ENCODE measurements around the gene EIF4E2.

The EIF4E2 gene

GRCh38 chr2:232522623-232523401 is 27.7 kb upstream of the EIF4E2 start:
- no peak overlapping the region for H3K4me3 ChIP-seq (ENCODE audit: extremely low read depth, insufficient read depth, low read length, poor library complexity, severe bottlenecking)

DNA sequence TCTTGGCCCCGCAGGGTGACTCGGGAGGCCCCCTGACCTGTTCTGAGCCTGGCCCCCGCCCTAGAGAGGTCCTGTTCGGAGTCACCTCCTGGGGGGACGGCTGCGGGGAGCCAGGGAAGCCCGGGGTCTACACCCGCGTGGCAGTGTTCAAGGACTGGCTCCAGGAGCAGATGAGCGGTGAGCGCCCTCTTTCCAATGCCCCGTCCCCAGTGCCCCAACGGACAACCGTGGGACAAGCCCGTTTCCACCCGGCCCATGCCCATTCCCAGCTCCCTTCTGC is 27.1 kb upstream of the EIF4E2 start:
- no peak overlapping the region for H3K27ac ChIP-seq (ENCODE audit: low read depth, low read length, severe bottlenecking)
- WGBS, 2 experiments (ENCODE audit: insufficient coverage in 2 of 2): 11 to 24% methylated on average over 16 of the region's 16 CpGs
- peaks cover 6% of the 10 kb centered on the region for H3K4me1 ChIP-seq (ENCODE audit: control insufficient read depth, insufficient read depth, low read length, poor library complexity, severe bottlenecking)
- no peaks in the 10 kb centered on the region for H3K9me3 ChIP-seq (ENCODE audit: control insufficient read depth, low read length)
- H3K36me3 ChIP-seq (ENCODE audit: control insufficient read depth, insufficient read depth, low read length): no peaks in the 10 kb centered on the region
- peak overlapping the region; percentile 33 for H3K4me3 ChIP-seq (ENCODE audit: extremely low read depth, insufficient read depth, low read length, poor library complexity, severe bottlenecking)

More at GRCh38 chr2:232522623-232523401, 27.7 kb upstream of the EIF4E2 start:
- Histone ChIP-seq H3K4me1 (ENCODE audit: control insufficient read depth, insufficient read depth, low read length, poor library complexity, severe bottlenecking) (peaks cover 6% of the 10 kb centered on the region), H3K36me3 (ENCODE audit: control insufficient read depth, insufficient read depth, low read length) (no peaks in the 10 kb centered on the region), H3K27ac (ENCODE audit: low read depth, low read length, severe bottlenecking) (no peak overlapping the region), H3K9me3 (ENCODE audit: control insufficient read depth, low read length) (no peaks in the 10 kb centered on the region)
- WGBS, 2 experiments (ENCODE audit: insufficient coverage in 2 of 2): 33 to 37% methylated on average over 18 to 27 of the region's 46 CpGs

DNA sequence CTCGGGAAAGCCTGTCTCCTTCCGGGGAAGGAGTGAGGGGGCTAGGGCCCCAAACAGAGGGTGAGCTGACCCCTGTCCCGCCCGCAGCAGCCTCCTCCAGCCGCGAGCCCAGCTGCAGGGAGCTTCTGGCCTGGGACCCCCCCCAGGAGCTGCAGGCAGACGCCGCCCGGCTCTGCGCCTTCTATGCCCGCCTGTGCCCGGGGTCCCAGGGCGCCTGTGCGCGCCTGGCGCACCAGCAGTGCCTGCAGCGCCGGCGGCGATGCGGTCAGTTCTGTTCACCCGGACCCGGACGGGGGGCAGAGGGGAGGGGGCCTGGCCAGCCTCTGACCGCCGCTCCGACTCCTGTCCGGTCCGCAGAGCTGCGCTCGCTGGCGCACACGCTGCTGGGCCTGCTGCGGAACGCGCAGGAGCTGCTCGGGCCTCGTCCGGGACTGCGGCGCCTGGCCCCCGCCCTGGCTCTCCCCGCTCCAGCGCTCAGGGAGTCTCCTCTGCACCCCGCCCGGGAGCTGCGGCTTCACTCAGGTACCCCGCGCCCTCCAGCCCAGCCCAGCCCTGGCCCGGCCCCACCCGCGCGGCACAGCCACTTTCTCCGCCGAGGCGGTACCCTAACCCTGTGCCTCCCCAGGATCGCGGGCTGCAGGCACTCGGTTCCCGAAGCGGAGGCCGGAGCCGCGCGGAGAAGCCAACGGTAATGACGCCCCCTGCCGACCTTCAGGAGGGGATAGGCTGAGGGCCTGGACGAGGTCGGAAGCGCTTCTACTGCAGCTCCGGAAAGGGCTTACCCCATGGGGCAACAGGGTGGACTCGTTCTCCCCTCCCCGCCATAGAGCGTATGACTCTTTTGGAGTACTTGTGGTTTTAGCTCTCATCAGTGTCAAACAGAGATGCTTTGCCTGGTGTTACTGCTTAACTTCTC is 26.5 kb upstream of the EIF4E2 start:
- H3K4me3 ChIP-seq (ENCODE audit: extremely low read depth, insufficient read depth, low read length, poor library complexity, severe bottlenecking): peak overlapping the region; percentile 33
- no peaks in the 10 kb centered on the region for H3K9me3 ChIP-seq (ENCODE audit: control insufficient read depth, low read length)
- WGBS, 2 experiments (ENCODE audit: insufficient coverage in 2 of 2): 1 to 3% methylated on average over 72 to 74 of the region's 75 CpGs
- H3K27ac ChIP-seq (ENCODE audit: low read depth, low read length, severe bottlenecking): no peak overlapping the region
- no peaks in the 10 kb centered on the region for H3K36me3 ChIP-seq (ENCODE audit: control insufficient read depth, insufficient read depth, low read length)
- H3K4me1 ChIP-seq (ENCODE audit: control insufficient read depth, insufficient read depth, low read length, poor library complexity, severe bottlenecking): peaks cover 6% of the 10 kb centered on the region

DNA sequence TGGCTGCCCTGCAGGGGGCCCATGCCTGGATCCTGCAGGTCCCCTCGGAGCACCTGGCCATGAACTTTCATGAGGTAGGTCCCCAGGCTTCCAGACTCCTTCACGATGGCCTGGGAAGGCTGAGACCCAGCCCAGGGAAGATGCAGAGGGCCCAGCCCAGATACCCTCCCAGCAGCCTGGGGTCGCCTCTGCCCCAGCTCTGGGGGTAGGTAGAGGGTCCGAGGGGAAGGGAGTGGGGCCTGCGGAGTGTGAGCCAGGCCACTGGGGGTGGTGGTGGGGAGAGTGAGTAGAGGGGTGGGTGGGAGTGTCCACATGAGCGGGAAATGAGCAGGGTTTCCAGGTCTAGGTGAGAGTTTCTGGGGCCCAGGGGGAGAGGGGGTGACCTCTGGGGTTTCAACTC is 25.7 kb upstream of the EIF4E2 start:
- H3K27ac ChIP-seq (ENCODE audit: low read depth, low read length, severe bottlenecking): no peak overlapping the region
- WGBS, 2 experiments (ENCODE audit: insufficient coverage in 2 of 2): 20 to 66% methylated on average over 1 to 5 of the region's 6 CpGs

GRCh38 chr2:232525199-232525598 is 25.3 kb upstream of the EIF4E2 start:
- Histone ChIP-seq H3K27ac (ENCODE audit: low read depth, low read length, severe bottlenecking) (no peak overlapping the region), H3K36me3 (ENCODE audit: control insufficient read depth, insufficient read depth, low read length) (no peaks in the 10 kb centered on the region), H3K4me3 (ENCODE audit: extremely low read depth, insufficient read depth, low read length, poor library complexity, severe bottlenecking) (no peak overlapping the region), H3K4me1 (ENCODE audit: control insufficient read depth, insufficient read depth, low read length, poor library complexity, severe bottlenecking) (peaks cover 6% of the 10 kb centered on the region), H3K9me3 (ENCODE audit: control insufficient read depth, low read length) (no peaks in the 10 kb centered on the region)
- 88 to 98% methylated on average over 4 to 6 of the region's 14 CpGs for WGBS, 2 experiments (ENCODE audit: insufficient coverage in 2 of 2)

More for the DNA sequence above, 25.7 kb upstream of the EIF4E2 start:
- Histone ChIP-seq H3K36me3 (ENCODE audit: control insufficient read depth, insufficient read depth, low read length) (no peaks in the 10 kb centered on the region), H3K4me1 (ENCODE audit: control insufficient read depth, insufficient read depth, low read length, poor library complexity, severe bottlenecking) (peaks cover 6% of the 10 kb centered on the region), H3K4me3 (ENCODE audit: extremely low read depth, insufficient read depth, low read length, poor library complexity, severe bottlenecking) (no peak overlapping the region), H3K9me3 (ENCODE audit: control insufficient read depth, low read length) (no peaks in the 10 kb centered on the region)

- Histone ChIP-seq H3K36me3 (ENCODE audit: control insufficient read depth, insufficient read depth, low read length) (no peaks in the 10 kb centered on the region), H3K27ac (ENCODE audit: low read depth, low read length, severe bottlenecking) (no peak within 1 kb of the TSS), H3K4me1 (ENCODE audit: control insufficient read depth, insufficient read depth, low read length, poor library complexity, severe bottlenecking) (peaks cover 6% of the 10 kb centered on the region), H3K4me3 (ENCODE audit: extremely low read depth, insufficient read depth, low read length, poor library complexity, severe bottlenecking) (no peak within 1 kb of the TSS), H3K9me3 (ENCODE audit: control insufficient read depth, low read length) (no peaks in the 10 kb centered on the region)
- WGBS, 2 experiments (ENCODE audit: insufficient coverage in 2 of 2): 10 to 33% methylated on average over 2 to 7 of the region's 18 CpGs
Observed at GRCh38 chr2:232525791-232526371, 24.6 kb upstream of the EIF4E2 start, which contains the start of gene CHRND. CHRND (plus strand) TSS chr2:232526160; CDS start chr2:232526216, 56 bp downstream.

DNA sequence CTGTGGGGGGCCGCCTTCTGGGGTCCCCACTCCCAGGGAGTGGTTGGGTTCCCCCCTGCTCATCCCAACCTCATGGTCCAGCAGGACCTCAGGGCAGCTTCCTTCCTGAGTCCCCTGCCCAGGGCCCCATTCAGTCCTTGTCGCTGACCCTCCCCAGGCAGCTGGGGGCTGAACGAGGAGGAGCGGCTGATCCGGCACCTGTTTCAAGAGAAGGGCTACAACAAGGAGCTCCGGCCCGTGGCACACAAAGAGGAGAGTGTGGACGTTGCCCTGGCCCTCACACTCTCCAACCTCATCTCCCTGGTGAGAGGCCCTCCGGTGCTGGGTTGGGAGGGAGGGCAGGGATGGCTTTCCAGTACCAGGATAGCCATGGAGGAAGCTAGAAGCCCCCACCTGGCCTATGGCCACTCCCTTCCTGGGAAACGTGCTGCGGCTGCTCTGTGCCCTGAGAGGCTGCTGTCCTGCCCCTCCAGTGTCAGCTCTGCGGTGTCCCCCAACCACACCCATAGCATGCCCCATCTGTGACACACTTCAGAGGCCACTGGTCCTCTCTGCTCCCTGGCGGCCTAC is 24.0 kb upstream of the EIF4E2 start:
- H3K27ac ChIP-seq (ENCODE audit: low read depth, low read length, severe bottlenecking): no peak overlapping the region
- WGBS, 2 experiments (ENCODE audit: insufficient coverage in 2 of 2): 75 to 85% methylated on average over 8 to 11 of the region's 13 CpGs
- H3K4me1 ChIP-seq (ENCODE audit: control insufficient read depth, insufficient read depth, low read length, poor library complexity, severe bottlenecking): peaks cover 6% of the 10 kb centered on the region
- no peak overlapping the region for H3K4me3 ChIP-seq (ENCODE audit: extremely low read depth, insufficient read depth, low read length, poor library complexity, severe bottlenecking)
- H3K36me3 ChIP-seq (ENCODE audit: control insufficient read depth, insufficient read depth, low read length): no peaks in the 10 kb centered on the region
- H3K9me3 ChIP-seq (ENCODE audit: control insufficient read depth, low read length): no peaks in the 10 kb centered on the region

GRCh38 chr2:232527905-232528470 is 22.5 kb upstream of the EIF4E2 start:
- H3K36me3 ChIP-seq (ENCODE audit: control insufficient read depth, insufficient read depth, low read length): no peaks in the 10 kb centered on the region
- no peaks in the 10 kb centered on the region for H3K9me3 ChIP-seq (ENCODE audit: control insufficient read depth, low read length)
- no peak overlapping the region for H3K4me3 ChIP-seq (ENCODE audit: extremely low read depth, insufficient read depth, low read length, poor library complexity, severe bottlenecking)
- no peak overlapping the region for H3K27ac ChIP-seq (ENCODE audit: low read depth, low read length, severe bottlenecking)
- WGBS, 2 experiments (ENCODE audit: insufficient coverage in 2 of 2): 78 to 81% methylated on average over 3 to 4 of the region's 6 CpGs
- peaks cover 6% of the 10 kb centered on the region for H3K4me1 ChIP-seq (ENCODE audit: control insufficient read depth, insufficient read depth, low read length, poor library complexity, severe bottlenecking)

- WGBS, 2 experiments (ENCODE audit: insufficient coverage in 2 of 2): 83 to 87% methylated on average over 1 to 8 of the region's 11 CpGs
- no peak overlapping the region for H3K4me3 ChIP-seq (ENCODE audit: extremely low read depth, insufficient read depth, low read length, poor library complexity, severe bottlenecking)
- H3K9me3 ChIP-seq (ENCODE audit: control insufficient read depth, low read length): no peaks in the 10 kb centered on the region
- H3K27ac ChIP-seq (ENCODE audit: low read depth, low read length, severe bottlenecking): no peak overlapping the region
- no peaks in the 10 kb centered on the region for H3K36me3 ChIP-seq (ENCODE audit: control insufficient read depth, insufficient read depth, low read length)
- no peaks in the 10 kb centered on the region for H3K4me1 ChIP-seq (ENCODE audit: control insufficient read depth, insufficient read depth, low read length, poor library complexity, severe bottlenecking)
Observed at GRCh38 chr2:232528746-232529460, 21.6 kb upstream of the EIF4E2 start.
